Activated gamma-delta T cell treated with anti-CD3 and anti-CD28 coated beads, Interleukin-2, amount 50 U/mL, for 16 hours (primary cell): Measurements from ENCODE around the gene WDSUB1.

ENCODE experiments used
- DNase-seq: peaks from one replicate; pipeline ENCODE4 v3.0.0-alpha.2; 2020; ENCODE audit warnings: low read depth

WDSUB1 gene

GRCh38 chr2:159224061-159224813, 62.3 kb downstream of the WDSUB1 start:
- DNase-seq: no peak

- DNase-seq: no peak
These were observed 67.0 kb downstream of the WDSUB1 start for GRCh38 chr2:159219394-159219998.

GRCh38 chr2:159218389-159218788, 68.1 kb downstream of the WDSUB1 start:
- no peak for DNase-seq

GRCh38 chr2:159217676-159218075, 68.8 kb downstream of the WDSUB1 start:
- DNase-seq: no peak

- no peak for DNase-seq
These were observed 71.4 kb downstream of the WDSUB1 start for GRCh38 chr2:159215116-159215515.

- no peak for DNase-seq
These were observed 72.1 kb downstream of the WDSUB1 start for GRCh38 chr2:159214325-159214865.

- no peak for DNase-seq
These were observed 73.2 kb downstream of the WDSUB1 start for GRCh38 chr2:159213296-159213695.

- no peak for DNase-seq
These were observed 74.8 kb downstream of the WDSUB1 start for GRCh38 chr2:159211447-159212396.

- peak; percentile 17 for DNase-seq
These were observed 76.9 kb downstream of the WDSUB1 start for GRCh38 chr2:159209341-159210306.

- DNase-seq: no peak
These were observed 78.1 kb downstream of the WDSUB1 start for GRCh38 chr2:159208438-159208837.

- DNase-seq: no peak
These were observed 79.6 kb downstream of the WDSUB1 start for GRCh38 chr2:159206736-159207380.

- no peak for DNase-seq
These were observed 81.9 kb downstream of the WDSUB1 start for GRCh38 chr2:159204381-159205144.

- DNase-seq: no peak
These were observed 83.9 kb downstream of the WDSUB1 start for GRCh38 chr2:159202568-159203071.

- DNase-seq: peak; percentile 3
These were observed 85.0 kb downstream of the WDSUB1 start for GRCh38 chr2:159201360-159202063.

- DNase-seq: no peak
These were observed 86.0 kb downstream of the WDSUB1 start for GRCh38 chr2:159200498-159200897.

- DNase-seq: no peak
These were observed 86.6 kb downstream of the WDSUB1 start for GRCh38 chr2:159199761-159200465.

GRCh38 chr2:159199236-159199635, 87.3 kb downstream of the WDSUB1 start:
- no peak for DNase-seq

GRCh38 chr2:159196393-159196925, 90.0 kb downstream of the WDSUB1 start:
- no peak for DNase-seq
